GM19238 (cell line): ENCODE results near the gene ATP2B2.
"Not testable (repeated sequence)": the region's sequence is repeated elsewhere in the genome, so short reads cannot be mapped to it uniquely, and the experiment has no call there.

ENCODE experiments used
- DNase-seq: peaks from one replicate; pipeline ENCODE4 v3.0.0; 2011; ENCODE audit warnings: low spot score; ENCODE audit not compliant: insufficient read length

ATP2B2 gene

DNA sequence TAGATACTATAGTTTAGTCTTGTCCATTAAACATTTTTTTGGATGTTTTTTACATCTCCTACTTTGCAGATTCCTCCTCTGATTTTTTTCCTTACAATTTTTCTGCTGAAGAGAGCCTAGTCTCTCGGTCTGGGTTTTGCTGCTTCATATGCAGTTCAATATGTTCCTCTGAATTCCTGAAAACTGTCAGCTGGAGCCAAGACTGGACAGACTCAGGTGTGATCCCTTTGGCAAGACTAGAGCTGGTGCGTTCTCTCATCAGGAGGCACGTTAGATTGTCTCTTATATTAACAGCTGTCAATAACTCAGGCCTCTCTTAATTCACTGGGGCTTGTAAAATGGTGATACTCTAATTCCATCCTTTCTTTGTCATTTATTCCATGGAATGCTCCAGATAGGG is 199.2 kb downstream of the ATP2B2 start:
- DNase-seq = no peak

GRCh38 chr3:10305331-10305902 is 200.0 kb downstream of the ATP2B2 start:
- DNase-seq = no peak

GRCh38 chr3:10304905-10305304 is 200.5 kb downstream of the ATP2B2 start:
- no peak for DNase-seq

DNA sequence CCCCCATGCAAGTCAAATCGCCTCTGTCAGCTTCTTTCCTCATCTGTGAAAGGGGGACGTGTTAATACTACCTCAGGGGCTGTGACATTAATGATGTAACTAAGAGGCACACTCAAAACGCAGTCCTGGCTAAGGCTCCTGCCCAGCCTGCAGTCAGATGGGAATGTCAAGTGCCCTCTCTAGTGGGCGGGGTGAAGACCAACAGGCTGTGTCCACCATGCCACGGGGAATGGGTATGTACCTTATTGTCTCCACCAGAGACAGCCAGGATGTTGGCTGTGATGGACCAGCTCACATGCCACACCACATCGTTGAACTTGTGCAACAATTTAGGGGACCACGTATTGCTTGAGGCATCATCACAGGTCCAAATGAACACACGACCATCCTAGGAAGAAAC is 201.6 kb downstream of the ATP2B2 start:
- DNase-seq = no peak

GRCh38 chr3:10303105-10303504 is 202.3 kb downstream of the ATP2B2 start:
- no peak for DNase-seq

GRCh38 chr3:10300087-10300486 is 205.3 kb downstream of the ATP2B2 start:
- DNase-seq = no peak

- DNase-seq = peak; percentile 27
Observed at GRCh38 chr3:10299679-10300078, 205.7 kb downstream of the ATP2B2 start.

DNA sequence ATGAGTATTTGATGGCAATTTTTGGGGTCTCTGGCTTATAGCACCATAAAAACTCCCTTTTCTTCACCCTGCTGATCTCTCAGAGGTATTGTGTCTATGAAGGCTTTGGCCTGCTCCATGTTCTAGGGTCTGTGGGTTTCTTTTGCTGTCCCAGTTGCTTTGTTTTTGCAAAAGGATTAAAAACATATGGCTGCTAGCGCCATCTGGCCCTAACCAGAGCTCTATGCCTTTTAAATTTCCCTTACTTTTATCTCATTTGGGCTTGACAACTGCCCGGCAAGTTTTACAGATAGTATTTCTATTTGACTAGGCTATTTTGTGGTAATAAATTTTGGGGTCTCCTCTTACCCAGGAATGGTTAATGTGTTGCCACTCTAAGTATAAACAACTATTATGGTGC is 206.2 kb downstream of the ATP2B2 start:
- DNase-seq = no peak

GRCh38 chr3:10298064-10298463 is 207.3 kb downstream of the ATP2B2 start:
- not testable (repeated sequence) for DNase-seq

- DNase-seq = no peak
Observed at GRCh38 chr3:10294030-10294586, 211.3 kb downstream of the ATP2B2 start.

- DNase-seq = peak; percentile 68
Observed at GRCh38 chr3:10292505-10293419, 212.6 kb downstream of the ATP2B2 start, which contains the start of gene GHRL. GHRL (minus strand) TSS chr3:10292947; CDS start chr3:10290180, 2,767 bp downstream.

GRCh38 chr3:10291641-10292040 is 213.7 kb downstream of the ATP2B2 start:
- no peak for DNase-seq

DNA sequence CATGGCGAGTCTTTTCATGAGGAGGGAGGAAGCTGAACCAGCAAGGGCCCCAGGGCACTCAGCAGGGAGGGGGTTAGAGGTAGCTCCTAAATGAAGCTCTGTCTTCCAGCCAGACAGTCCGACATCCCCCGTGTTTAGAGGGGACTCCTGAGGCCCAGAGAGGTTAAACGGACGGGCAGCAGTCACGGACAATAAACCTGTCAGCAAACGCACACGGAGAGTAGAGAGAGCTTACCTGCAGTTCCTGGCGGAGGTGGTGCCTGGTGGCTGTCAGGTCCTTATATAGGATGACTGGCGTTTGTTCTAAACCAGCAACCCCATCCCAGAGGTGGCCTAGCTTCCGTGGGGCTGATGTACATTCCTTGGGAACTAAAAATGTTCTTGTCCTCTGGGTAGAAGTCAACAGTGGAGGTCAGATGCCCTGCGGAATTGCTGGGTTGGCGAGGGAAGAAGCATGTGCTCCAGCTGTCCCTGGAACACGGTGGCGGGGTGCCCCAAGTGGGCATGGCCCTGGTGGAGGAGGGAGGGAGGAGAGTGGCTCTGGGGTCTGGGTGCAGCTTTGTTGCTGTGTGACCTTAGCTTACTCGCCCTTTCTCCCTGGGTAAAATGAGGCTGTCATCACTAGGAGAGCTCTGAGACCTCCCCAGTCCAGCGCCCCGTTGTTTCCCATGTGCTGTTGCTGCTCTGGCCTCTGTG is 214.8 kb downstream of the ATP2B2 start:
- no peak for DNase-seq

- no peak for DNase-seq
Observed at GRCh38 chr3:10289787-10290355, 215.5 kb downstream of the ATP2B2 start.

- DNase-seq = no peak
Observed at GRCh38 chr3:10289077-10289476, 216.3 kb downstream of the ATP2B2 start.

DNA sequence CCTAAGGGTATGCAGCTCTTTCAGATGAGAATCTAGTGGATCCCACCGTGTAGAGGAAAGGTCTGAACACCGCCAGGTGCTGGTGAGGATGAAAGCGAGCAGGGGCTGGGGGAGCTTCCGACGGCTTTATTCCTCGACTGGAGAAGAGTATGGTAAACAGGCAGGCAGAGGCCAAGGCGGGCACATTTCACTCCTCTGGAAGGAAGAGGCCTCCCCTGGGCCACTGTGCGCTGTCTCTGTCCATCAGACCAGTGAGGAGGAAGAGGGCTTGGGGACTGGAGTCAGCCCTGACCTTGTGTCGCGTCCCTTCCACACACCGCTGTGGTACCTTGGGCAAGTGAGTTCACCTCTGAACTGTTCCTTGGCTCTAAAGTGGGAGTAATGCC is 216.8 kb downstream of the ATP2B2 start:
- DNase-seq = no peak

GRCh38 chr3:10287936-10288574 is 217.3 kb downstream of the ATP2B2 start:
- DNase-seq = no peak

- DNase-seq = peak; percentile 46
Observed at GRCh38 chr3:10286596-10287295, 218.6 kb downstream of the ATP2B2 start.

DNA sequence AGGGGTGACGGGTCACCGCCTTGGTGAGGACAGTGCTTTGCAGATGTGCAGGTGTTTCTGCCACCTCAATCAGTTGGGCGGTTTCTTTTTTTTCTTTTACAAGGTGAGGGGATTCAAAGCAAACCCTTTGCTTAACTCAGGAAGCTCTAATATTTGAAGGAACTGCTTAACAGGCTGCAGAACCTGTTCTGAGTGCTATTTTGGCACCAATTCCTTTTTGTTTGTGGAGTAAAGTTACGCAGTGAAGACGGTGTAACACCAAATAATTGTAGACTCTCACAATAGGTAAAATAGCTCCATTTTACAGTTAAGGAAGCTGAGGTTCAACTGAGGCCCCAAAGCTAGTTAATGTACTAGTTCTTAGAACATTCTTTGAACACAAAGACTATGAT is 219.3 kb downstream of the ATP2B2 start:
- no peak for DNase-seq
